Measurements from ENCODE around the gene SLC39A10. TPM values are rescaled to one million over a fixed set of nuclear protein-coding genes. Genes with fewer than 3 reads are reported as not detected.
"Not testable (repeated sequence)": the region's sequence is repeated elsewhere in the genome, so short reads cannot be mapped to it uniquely, and the experiment has no call there.

SLC39A10 gene
- total RNA-seq, 4 donors from 2014 or later = 8.0 to 13.6 (median 10.5) TPM

GRCh38 chr2:195677290-195677689 is 20.3 kb downstream of the SLC39A10 start:
- intact Hi-C loops (cut with DNase I; ENCODE audit: low total_unique reads) = no loop called here
- H3K4me3 ChIP-seq (ENCODE audit: low read depth, poor library complexity, severe bottlenecking) = no peak overlapping the region
- no peak for TF ChIP-seq POLR2A (IDR thresholded peaks at IDR 0.05)
- TF ChIP-seq CTCF (IDR thresholded peaks at IDR 0.05) = no peak
- 96 to 97% methylated on average over 2 of the region's 2 CpGs for WGBS, 2 donors
- no peak for DNase-seq (ENCODE audit: low spot score in 2 of 2)

- no peak for DNase-seq (ENCODE audit: low spot score in 2 of 2)
- TF ChIP-seq POLR2A (IDR thresholded peaks at IDR 0.05) (no peak), CTCF (IDR thresholded peaks at IDR 0.05) (no peak)
- WGBS, 2 donors = 76 to 90% methylated on average over 2 of the region's 2 CpGs
- H3K4me3 ChIP-seq (ENCODE audit: low read depth, poor library complexity, severe bottlenecking) = no peak overlapping the region
- intact Hi-C loops (cut with DNase I; ENCODE audit: low total_unique reads) = no loop called here
Observed at GRCh38 chr2:195677884-195678283, 20.9 kb downstream of the SLC39A10 start.

GRCh38 chr2:195682077-195682476 is 25.1 kb downstream of the SLC39A10 start:
- WGBS, 2 donors = 91 to 100% methylated on average over 1 of the region's 1 CpG

GRCh38 chr2:195683174-195683573 is 26.1 kb downstream of the SLC39A10 start:
- no peak for TF ChIP-seq CTCF (IDR thresholded peaks at IDR 0.05)
- no peak for TF ChIP-seq POLR2A (IDR thresholded peaks at IDR 0.05)
- intact Hi-C loops (cut with DNase I; ENCODE audit: low total_unique reads) = no loop called here
- WGBS, 2 donors = 42 to 47% methylated on average over 3 of the region's 3 CpGs

More at GRCh38 chr2:195682077-195682476, 25.1 kb downstream of the SLC39A10 start:
- intact Hi-C loops (cut with DNase I; ENCODE audit: low total_unique reads) = no loop called here
- H3K4me3 ChIP-seq (ENCODE audit: low read depth, poor library complexity, severe bottlenecking) = no peak overlapping the region
- DNase-seq (ENCODE audit: low spot score in 2 of 2) = no peak
- no peak for TF ChIP-seq POLR2A (IDR thresholded peaks at IDR 0.05)
- no peak for TF ChIP-seq CTCF (IDR thresholded peaks at IDR 0.05)

GRCh38 chr2:195686564-195686963 is 29.5 kb downstream of the SLC39A10 start:
- DNase-seq (ENCODE audit: low spot score in 2 of 2) = no peak
- intact Hi-C loops (cut with DNase I; ENCODE audit: low total_unique reads) = no loop called here
- H3K4me3 ChIP-seq (ENCODE audit: low read depth, poor library complexity, severe bottlenecking) = no peak overlapping the region
- TF ChIP-seq POLR2A (IDR thresholded peaks at IDR 0.05) (no peak), CTCF (IDR thresholded peaks at IDR 0.05) (no peak)

More at GRCh38 chr2:195683174-195683573, 26.1 kb downstream of the SLC39A10 start:
- H3K4me3 ChIP-seq (ENCODE audit: low read depth, poor library complexity, severe bottlenecking) = no peak overlapping the region
- no peak for DNase-seq (ENCODE audit: low spot score in 2 of 2)

- no peak overlapping the region for H3K4me3 ChIP-seq (ENCODE audit: low read depth, poor library complexity, severe bottlenecking)
- intact Hi-C loops (cut with DNase I; ENCODE audit: low total_unique reads) = no loop called here
- TF ChIP-seq POLR2A (IDR thresholded peaks at IDR 0.05) = no peak
- TF ChIP-seq CTCF (IDR thresholded peaks at IDR 0.05) = no peak
- no peak for DNase-seq (ENCODE audit: low spot score in 2 of 2)
- WGBS, 2 donors = 70 to 71% methylated on average over 2 of the region's 2 CpGs
Observed at GRCh38 chr2:195687320-195688086, 30.5 kb downstream of the SLC39A10 start.

- H3K4me3 ChIP-seq (ENCODE audit: low read depth, poor library complexity, severe bottlenecking); DNase-seq (ENCODE audit: low spot score in 2 of 2); intact Hi-C loops (cut with DNase I; ENCODE audit: low total_unique reads): not testable (repeated sequence)
- WGBS, 2 donors = 85 to 91% methylated on average over 3 of the region's 3 CpGs
Observed at GRCh38 chr2:195692531-195692930, 35.5 kb downstream of the SLC39A10 start.
